Measurements from ENCODE around the gene B4GALT5.
"Not testable (repeated sequence)": the region's sequence is repeated elsewhere in the genome, so short reads cannot be mapped to it uniquely, and the experiment has no call there.

Gene B4GALT5

GRCh38 chr20:49617394-49617793, 96.3 kb downstream of the B4GALT5 start:
- not testable (repeated sequence) for H3K4me3 ChIP-seq (ENCODE audit: low read depth, low read length); DNase-seq (ENCODE audit: low read depth)

- DNase-seq (ENCODE audit: low read depth): no peak
Observed at GRCh38 chr20:49616154-49617007, 97.3 kb downstream of the B4GALT5 start.

GRCh38 chr20:49615401-49616153, 98.1 kb downstream of the B4GALT5 start:
- no peak for DNase-seq (ENCODE audit: low read depth)
- no peak overlapping the region for H3K4me3 ChIP-seq (ENCODE audit: low read depth, low read length)

More at GRCh38 chr20:49616154-49617007, 97.3 kb downstream of the B4GALT5 start:
- H3K4me3 ChIP-seq (ENCODE audit: low read depth, low read length): no peak overlapping the region

GRCh38 chr20:49615051-49615400, 98.7 kb downstream of the B4GALT5 start:
- not testable (repeated sequence) for DNase-seq (ENCODE audit: low read depth)

DNA sequence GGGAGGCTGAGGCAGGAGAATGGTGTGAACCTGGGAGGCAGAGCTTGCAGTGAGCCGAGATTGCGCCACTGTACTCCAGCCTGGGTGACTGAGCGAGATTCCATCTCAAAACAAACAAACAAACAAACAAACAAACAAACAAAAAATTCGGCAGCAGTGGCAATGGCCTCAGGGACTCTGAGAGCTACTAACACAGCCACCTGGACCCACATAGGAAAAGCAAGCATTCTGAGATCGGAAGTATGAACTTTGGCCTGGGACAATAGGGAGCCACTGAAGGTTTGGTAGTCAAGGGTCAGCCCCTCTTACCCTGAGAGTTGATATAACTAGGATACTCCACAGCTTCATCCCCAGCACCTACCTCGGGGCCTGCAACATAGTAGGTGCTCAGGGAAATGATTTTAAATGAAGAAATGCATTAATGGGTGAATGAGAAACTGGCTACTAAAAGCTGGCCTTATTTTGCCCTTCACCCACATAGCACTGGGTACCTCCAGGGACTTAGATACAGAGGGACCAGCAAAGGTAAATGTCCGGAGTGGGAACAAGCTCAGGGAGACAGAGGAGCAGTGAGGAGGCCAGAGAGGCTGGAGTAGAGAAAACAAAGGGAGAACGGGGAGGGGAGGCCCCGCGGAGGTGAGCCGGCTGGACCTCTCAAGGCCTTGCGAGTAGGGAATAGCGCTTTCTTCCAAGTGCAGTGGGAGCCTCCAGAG, 99.2 kb downstream of the B4GALT5 start:
- DNase-seq (ENCODE audit: low read depth): no peak
- H3K4me3 ChIP-seq (ENCODE audit: low read depth, low read length): no peak overlapping the region

More at GRCh38 chr20:49615051-49615400, 98.7 kb downstream of the B4GALT5 start:
- not testable (repeated sequence) for H3K4me3 ChIP-seq (ENCODE audit: low read depth, low read length)

GRCh38 chr20:49612127-49612738, 101.4 kb downstream of the B4GALT5 start:
- no peak for DNase-seq (ENCODE audit: low read depth)
- H3K4me3 ChIP-seq (ENCODE audit: low read depth, low read length): no peak overlapping the region

DNA sequence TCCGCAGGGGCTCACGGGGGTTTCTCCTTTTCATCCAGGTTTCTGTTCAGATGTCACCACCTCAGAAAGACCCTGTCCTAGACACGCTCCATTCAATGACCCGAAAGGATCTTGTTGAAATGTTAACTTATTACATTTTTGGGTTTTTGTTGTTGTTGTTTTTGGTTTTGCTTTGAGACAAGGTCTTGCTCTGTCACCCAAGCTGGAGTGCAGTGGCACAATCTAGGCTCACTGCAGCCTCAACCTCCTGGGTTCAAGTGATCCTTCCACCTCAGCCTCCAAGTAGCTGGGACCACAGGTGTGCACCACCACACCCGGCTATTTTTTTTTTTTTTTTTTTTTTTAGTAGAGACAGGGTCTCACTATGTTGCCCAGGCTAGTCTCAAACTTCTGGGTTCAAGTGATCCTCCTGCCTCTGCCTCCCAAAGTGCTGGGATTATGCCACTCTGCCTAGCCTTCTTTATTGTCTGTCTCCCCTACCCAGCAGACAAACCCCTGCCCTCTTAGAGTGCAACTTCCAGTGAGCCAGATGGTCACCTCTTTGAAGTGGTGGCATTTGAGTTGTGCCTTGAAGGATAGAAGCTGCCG, 102.0 kb downstream of the B4GALT5 start:
- not testable (repeated sequence) for H3K4me3 ChIP-seq (ENCODE audit: low read depth, low read length); DNase-seq (ENCODE audit: low read depth)

GRCh38 chr20:49610691-49611538, 102.8 kb downstream of the B4GALT5 start:
- no peak overlapping the region for H3K4me3 ChIP-seq (ENCODE audit: low read depth, low read length)
- DNase-seq (ENCODE audit: low read depth): no peak

- DNase-seq (ENCODE audit: low read depth): no peak
- no peak overlapping the region for H3K4me3 ChIP-seq (ENCODE audit: low read depth, low read length)
Observed at GRCh38 chr20:49608752-49609670, 104.7 kb downstream of the B4GALT5 start.

GRCh38 chr20:49607568-49607967, 106.1 kb downstream of the B4GALT5 start:
- no peak overlapping the region for H3K4me3 ChIP-seq (ENCODE audit: low read depth, low read length)
- no peak for DNase-seq (ENCODE audit: low read depth)

GRCh38 chr20:49603209-49603627, 110.5 kb downstream of the B4GALT5 start:
- no peak overlapping the region for H3K4me3 ChIP-seq (ENCODE audit: low read depth, low read length)
- DNase-seq (ENCODE audit: low read depth): no peak

GRCh38 chr20:49602345-49603208, 111.1 kb downstream of the B4GALT5 start:
- no peak overlapping the region for H3K4me3 ChIP-seq (ENCODE audit: low read depth, low read length)
- no peak for DNase-seq (ENCODE audit: low read depth)

GRCh38 chr20:49601153-49601924, 112.3 kb downstream of the B4GALT5 start:
- H3K4me3 ChIP-seq (ENCODE audit: low read depth, low read length): no peak overlapping the region
- no peak for DNase-seq (ENCODE audit: low read depth)

DNA sequence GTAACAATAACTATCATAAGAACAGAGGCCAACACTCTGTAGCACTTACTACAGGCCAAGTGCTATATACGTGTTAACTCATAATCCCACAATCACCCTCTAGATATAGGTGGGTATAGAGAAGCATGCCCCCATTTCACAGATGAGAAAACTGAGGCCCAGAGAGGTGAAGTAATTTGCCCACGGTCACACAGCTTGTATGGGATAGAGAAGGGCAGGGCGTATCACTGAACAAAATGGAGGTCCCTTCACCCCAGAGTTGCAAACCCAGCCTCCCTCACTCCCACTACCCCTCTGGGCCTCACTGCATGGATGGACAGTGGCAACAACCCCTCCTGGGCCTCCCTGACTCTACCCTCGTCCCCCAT, 113.9 kb downstream of the B4GALT5 start:
- DNase-seq (ENCODE audit: low read depth): no peak

GRCh38 chr20:49597825-49598395, 115.8 kb downstream of the B4GALT5 start:
- H3K4me3 ChIP-seq (ENCODE audit: low read depth, low read length): no peak overlapping the region
- no peak for DNase-seq (ENCODE audit: low read depth)

More for the DNA sequence above, 113.9 kb downstream of the B4GALT5 start:
- H3K4me3 ChIP-seq (ENCODE audit: low read depth, low read length): no peak overlapping the region
